Measurements from ENCODE around the gene TCEAL3.

- no peak for TF ChIP-seq CTCF (conservative IDR thresholded peaks at IDR 0.05; ENCODE audit: low read length)
- TF ChIP-seq EZH2phosphoT487 (IDR thresholded peaks at IDR 0.05; ENCODE audit: borderline replicate concordance, low read depth, low read length): no peak
These were observed 16.3 kb downstream of the TCEAL3 start for GRCh38 chrX:103624111-103624510.
